Measurements from ENCODE around the gene SDSL. TPM values are rescaled to one million over a fixed set of nuclear protein-coding genes. Genes with fewer than 3 reads are reported as not detected.
A peak's percentile ranks its signal among the peaks of the same experiment; 100 is the strongest.

The SDSL gene
- total RNA-seq, 1 experiment from 2014 or later, result 0.46 TPM

GRCh38 chr12:113418213-113418879 is 3.8 kb upstream of the SDSL start:
- H2BK5ac ChIP-seq (ENCODE audit: insufficient read length, low read length), result no peak overlapping the region

More at GRCh38 chr12:113418213-113418879, 3.8 kb upstream of the SDSL start:
- Histone ChIP-seq H2AFZ (ENCODE audit: low read length) (no peak overlapping the region), H2AK5ac (ENCODE audit: insufficient read length, low read length) (no peak overlapping the region), H3K9me3 (ENCODE audit: control insufficient read depth, low read depth, low read length) (no peaks in the 10 kb centered on the region), H2BK120ac (ENCODE audit: low read depth, low read length, poor library complexity, severe bottlenecking) (no peak overlapping the region), H3T11ph (ENCODE audit: low read length) (no peak overlapping the region), H2BK20ac (ENCODE audit: low read depth, low read length, poor library complexity, severe bottlenecking) (no peak overlapping the region), H3K4me1 (ENCODE audit: insufficient read depth, low read length) (no peaks in the 10 kb centered on the region), H3K14ac (ENCODE audit: insufficient read depth, low read length) (no peak overlapping the region), H3K56ac (ENCODE audit: insufficient read length, low read depth, low read length) (no peak overlapping the region), H4K20me1 (ENCODE audit: control insufficient read depth, insufficient read depth, insufficient read length) (no peaks in the 10 kb centered on the region), H3K27ac (ENCODE audit: insufficient read length, low read depth, low read length) (no peak overlapping the region), H3K18ac (ENCODE audit: insufficient read length, low read depth, low read length) (no peak overlapping the region), H3K9ac (ENCODE audit: extremely low read depth, insufficient read length, low read length) (no peak overlapping the region), H2BK15ac (ENCODE audit: low read depth, low read length) (no peak overlapping the region), H3K4ac (ENCODE audit: low read depth, low read length) (no peak overlapping the region), H3K23ac (ENCODE audit: insufficient read length, low read depth, low read length) (no peak overlapping the region), H3K4me2 (ENCODE audit: insufficient read depth, insufficient read length, low read length) (no peak overlapping the region), H3K79me1 (ENCODE audit: insufficient read depth, low read depth, low read length, poor library complexity, severe bottlenecking) (no peaks in the 10 kb centered on the region), H3K23me2 (ENCODE audit: insufficient read length, low read depth, low read length, poor library complexity, severe bottlenecking) (no peaks in the 10 kb centered on the region), H2BK12ac (ENCODE audit: insufficient read length, low read depth, low read length) (no peak overlapping the region), H4K5ac (ENCODE audit: insufficient read length, low read depth, low read length) (no peak overlapping the region), H3K79me2 (ENCODE audit: insufficient read depth, low read length) (no peaks in the 10 kb centered on the region), H4K91ac (ENCODE audit: insufficient read length, low read depth, low read length) (no peak overlapping the region), H3K27me3 (ENCODE audit: insufficient read depth, low read length) (no peaks in the 10 kb centered on the region), H4K8ac (replicated peaks; ENCODE audit: insufficient read length, low read depth, low read length) (no peak overlapping the region)
- Mint-ChIP-seq H3K27me3 (ENCODE audit: low read depth) (no peaks in the 10 kb centered on the region; the same call in none of the 2 replicates), H3K4me1 (peaks cover 12 to 28% of the 10 kb centered on the region in 2 experiments), H3K27ac (peak overlapping the region in 1 of 3 experiments; percentile 71; a peak in 2 of 7 replicates), H3K9me3 (no peaks in the 10 kb centered on the region), H3K4me3 (no peak overlapping the region), H3K36me3 (ENCODE audit: insufficient read depth in 1 of 3, low read depth in 3 of 3) (no peaks in the 10 kb centered on the region)
- no peak for TF ChIP-seq CTCF (conservative IDR thresholded peaks at IDR 0.05)
- no peak for DNase-seq
- no CpG with 5 or more reads among the region's 13 CpGs for WGBS (ENCODE audit: extremely low coverage, insufficient read length, low lambda C conversion rate)
